GM10847 (cell line): Measurements from ENCODE around the gene ETV7.

Experiments used
- POLR2A ChIP-seq: IDR thresholded peaks from 2 replicates; pipeline ENCODE4 v1.6.1; 2011; ENCODE audit not compliant: insufficient read length; ENCODE audit errors: extremely low read depth

Gene ETV7

DNA sequence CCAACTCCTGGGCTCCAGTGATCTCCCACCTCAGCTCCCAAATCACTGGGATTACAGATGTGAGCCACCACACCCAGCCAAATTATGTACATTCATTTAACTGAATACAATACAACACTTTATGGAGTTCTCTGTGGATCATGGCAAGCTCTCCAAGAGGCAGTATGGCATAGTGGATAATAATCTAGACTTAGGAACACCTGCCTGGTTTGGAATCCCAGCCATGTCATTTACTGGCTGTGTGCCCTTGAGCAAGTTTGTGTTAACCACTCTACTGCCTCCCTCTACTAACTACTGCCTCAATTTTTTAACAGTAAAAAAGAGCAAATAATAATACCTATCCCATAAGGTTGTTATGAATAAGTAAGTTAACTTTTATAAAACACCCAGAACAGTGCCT is 1.9 kb upstream of the ETV7 start:
- no peak for TF ChIP-seq POLR2A

DNA sequence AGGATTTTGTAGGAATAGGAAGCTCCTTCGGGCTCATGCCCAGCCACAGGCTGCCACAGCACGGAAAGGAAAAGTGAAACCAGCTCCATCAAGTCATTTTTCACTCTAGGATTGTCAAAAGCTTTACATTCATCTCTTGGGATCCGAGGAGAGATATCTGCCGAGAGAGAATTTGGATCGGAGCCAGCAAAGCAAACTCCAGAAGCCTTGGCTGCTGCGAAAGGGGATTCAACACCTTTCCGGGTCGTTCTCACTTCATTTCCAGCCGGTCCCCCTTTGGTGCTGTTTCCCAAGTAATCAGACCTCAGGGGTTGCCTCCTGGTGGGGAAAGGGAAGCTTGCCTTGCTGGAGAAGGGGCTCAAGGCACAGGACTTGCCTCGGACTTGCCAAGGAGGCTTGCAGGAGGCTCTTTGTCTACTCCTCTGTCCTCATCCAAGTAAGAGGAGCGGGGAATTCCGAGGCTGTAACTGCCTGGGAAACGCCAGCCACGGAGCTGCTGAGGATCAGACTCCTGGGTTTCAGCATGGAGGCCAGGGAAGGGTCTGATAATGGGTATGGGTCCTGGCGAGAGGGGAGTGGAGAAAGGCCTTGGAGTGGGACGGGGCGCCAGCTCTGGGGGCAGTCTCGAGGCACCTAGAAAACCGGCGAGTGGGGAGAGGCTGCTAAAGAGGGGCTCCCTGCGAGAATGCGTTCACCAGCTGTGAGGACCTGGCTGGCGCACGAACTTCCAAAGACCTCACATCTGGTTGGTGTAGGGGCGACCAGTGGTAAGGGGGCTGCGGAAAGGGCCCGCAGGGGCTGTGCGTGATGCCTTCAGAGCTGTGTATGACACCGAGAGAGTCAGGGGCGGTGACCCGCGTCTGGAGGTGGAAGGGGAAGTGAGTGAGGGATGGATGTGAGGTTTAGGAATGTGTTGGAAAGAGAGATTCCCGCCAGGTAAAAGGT is 702 bp downstream of the ETV7 start:
- TF ChIP-seq POLR2A = no peak

GRCh38 chr6:36384095-36384494 is 3.4 kb downstream of the ETV7 start:
- TF ChIP-seq POLR2A = no peak

GRCh38 chr6:36383606-36384005 is 3.9 kb downstream of the ETV7 start:
- TF ChIP-seq POLR2A = no peak

DNA sequence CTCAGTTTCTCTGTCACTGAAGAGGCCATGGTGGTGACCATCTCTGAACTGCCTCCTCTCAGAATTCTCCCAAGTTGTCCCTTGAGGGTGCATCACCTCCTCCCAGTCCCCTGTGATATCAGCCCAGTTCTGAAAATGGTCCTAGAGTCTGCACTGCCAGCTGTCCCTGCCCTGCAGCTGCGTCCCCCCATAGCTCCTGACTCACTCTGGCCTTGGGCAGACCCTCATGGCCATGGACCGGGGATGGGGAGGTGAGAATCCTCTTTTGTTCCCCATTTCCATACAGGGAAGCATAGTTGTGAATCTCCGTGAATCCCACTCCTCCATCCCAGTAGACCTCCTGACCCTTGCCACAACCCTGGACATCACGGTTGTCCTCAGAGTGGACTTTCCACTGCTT is 4.5 kb downstream of the ETV7 start:
- no peak for TF ChIP-seq POLR2A

DNA sequence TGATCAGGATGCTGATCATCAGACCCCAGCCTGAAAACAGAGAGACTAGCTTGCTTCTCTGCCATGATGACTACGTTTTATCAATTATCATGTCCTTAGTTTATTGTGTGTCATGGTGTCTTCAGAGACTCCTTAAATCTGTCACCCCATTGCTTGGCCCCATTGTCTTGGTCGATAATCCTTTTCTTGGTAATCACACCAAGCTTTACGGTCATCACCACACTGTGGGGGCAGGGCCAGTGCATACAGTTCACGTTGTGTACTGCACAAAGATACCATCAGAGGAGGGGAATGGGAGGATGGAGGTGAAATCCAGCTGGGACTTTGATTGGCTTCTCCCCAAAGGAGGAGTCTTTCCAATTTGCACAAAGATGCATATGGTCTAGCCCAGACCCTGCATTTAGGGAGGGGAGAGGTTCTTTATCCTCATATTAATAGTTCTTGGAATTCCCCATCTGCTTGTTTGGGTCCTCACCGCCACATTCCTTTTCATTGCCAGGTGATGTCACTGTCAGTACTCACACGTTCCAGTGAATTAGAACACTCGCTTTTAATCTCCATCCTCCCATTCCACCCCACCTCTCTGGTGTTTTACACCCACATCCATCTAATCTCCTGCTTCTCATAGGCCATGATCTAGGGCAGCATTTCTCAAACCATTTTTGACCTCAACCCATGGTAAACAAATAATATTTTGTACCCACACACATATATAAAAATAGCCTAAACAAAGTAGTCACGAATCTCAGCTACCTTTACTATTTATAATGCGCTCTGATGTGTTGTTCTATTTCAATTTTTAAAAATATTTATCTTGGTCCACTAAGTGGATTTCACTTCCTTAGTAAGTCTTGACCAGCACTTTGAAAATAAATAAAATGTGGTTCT is 5.7 kb downstream of the ETV7 start:
- TF ChIP-seq POLR2A = no peak

- no peak for TF ChIP-seq POLR2A
These were observed 7.3 kb downstream of the ETV7 start for GRCh38 chr6:36380166-36380565.

DNA sequence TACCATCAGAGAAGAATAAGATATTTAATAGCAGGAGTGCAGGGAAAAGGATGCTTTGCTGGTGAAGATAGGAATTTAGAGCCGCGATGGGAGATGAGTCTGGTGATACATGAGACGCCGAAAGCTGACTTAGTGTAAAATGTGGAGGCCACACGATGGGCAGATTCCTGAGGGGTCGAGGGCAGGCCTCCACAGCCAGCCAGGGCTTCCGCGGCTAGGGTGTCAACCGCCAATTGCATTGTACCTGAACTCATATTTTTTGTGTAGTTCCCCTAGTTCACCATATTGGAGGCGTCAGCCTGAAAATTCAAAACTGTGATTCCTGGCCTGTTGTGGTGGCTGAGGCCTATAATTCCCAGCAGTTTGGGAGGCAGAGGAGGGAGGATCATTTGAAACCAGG is 8.5 kb downstream of the ETV7 start:
- TF ChIP-seq POLR2A = no peak

- no peak for TF ChIP-seq POLR2A
These were observed 9.1 kb downstream of the ETV7 start for GRCh38 chr6:36378243-36378920.

DNA sequence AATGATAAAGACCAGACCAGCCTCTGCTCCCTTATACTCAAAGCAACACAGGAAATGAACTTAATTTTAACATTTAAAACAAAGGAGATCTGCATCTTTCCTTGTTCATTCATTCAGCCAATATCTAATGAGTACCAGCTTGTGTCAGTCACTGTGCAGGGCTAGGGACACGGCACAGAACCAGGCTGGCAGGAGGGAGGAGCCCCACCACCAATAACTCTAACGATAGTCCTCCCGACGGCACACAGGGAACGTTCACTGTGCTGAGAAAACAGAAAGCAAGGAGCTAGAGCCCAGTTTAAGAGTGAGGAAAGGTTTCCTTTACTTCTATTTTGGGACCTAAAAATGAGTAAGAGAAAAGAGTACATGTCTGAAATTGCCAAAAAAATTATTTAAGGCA is 9.9 kb downstream of the ETV7 start:
- TF ChIP-seq POLR2A = no peak

DNA sequence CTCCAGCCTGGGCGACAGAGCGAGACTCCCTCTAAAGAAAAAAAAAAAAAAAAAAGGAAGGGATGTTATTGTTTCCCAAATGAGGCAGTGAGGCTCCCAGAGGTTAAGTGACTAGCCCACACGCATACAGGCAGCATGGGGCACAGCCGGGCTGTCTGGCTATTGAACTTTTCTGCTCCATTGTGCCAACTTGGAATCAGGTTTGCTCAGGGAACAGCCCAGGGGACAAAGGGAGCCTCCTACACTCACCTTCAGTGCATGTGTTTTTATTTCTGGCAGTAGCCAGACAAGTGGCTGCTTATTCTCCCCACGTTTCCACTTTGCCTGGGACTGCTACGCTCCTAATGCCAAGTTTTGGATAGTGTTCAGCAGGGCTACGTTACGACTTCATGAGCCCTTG is 10.7 kb downstream of the ETV7 start:
- TF ChIP-seq POLR2A = no peak

GRCh38 chr6:36376183-36376582 is 11.3 kb downstream of the ETV7 start:
- no peak for TF ChIP-seq POLR2A

GRCh38 chr6:36375644-36376155 is 11.8 kb downstream of the ETV7 start:
- TF ChIP-seq POLR2A = no peak

GRCh38 chr6:36374972-36375371 is 12.5 kb downstream of the ETV7 start:
- no peak for TF ChIP-seq POLR2A

GRCh38 chr6:36374194-36374593 is 13.3 kb downstream of the ETV7 start:
- TF ChIP-seq POLR2A = no peak
